HCT116 (cell line): ENCODE measurements around the gene SDK2. TPM values are rescaled to one million over a fixed set of nuclear protein-coding genes. Genes with fewer than 3 reads are reported as not detected.

ENCODE experiments used
- ATAC-seq: fragments of 200-7000 bp; cut with Tn5 transposase; 2 replicates; pipeline ENCODE4 v1.9.1; 2020; ENCODE audit warnings: mild to moderate bottlenecking, moderate library complexity
- BruUV-seq: library from RNA; stranded (reverse); fragments of 400-500 nt; replicated peaks from 2 replicates; lab custom pipeline; 2021; lab: Mats Ljungman, UMichigan
- CTCF ChIA-PET: fragments of 300-600 bp; sonication (Branson Sonifier 250); formaldehyde crosslinking; loops from one replicate; lab custom pipeline; 2021; ENCODE audit warnings: antibody characterized with exemption; lab: Charles Lee
- POLR2A ChIA-PET: fragments of 300-600, 350-600 bp; sonication (Branson Sonifier 250); formaldehyde crosslinking; loops from one replicate; lab custom pipeline; 2021; ENCODE audit warnings: antibody characterized with exemption; lab: Charles Lee
- RAD21 ChIA-PET, 2 experiments: fragments of 300-600 bp; sonication (Branson Sonifier 250); formaldehyde crosslinking; loops; one replicate each; lab custom pipeline; 2023; ENCODE audit warnings: low total read pairs in 2 of 2; ENCODE audit not compliant: uncharacterized antibody in 2 of 2, unreplicated experiment in 2 of 2, low non-redundant PET in 1 of 2; lab: Charles Lee
- DNase-seq: peaks from one replicate; pipeline ENCODE4 v3.0.0-alpha.2; 2010; ENCODE audit warnings: low read depth, low spot score
- H2AFZ ChIP-seq: fragments of 200-600 bp; shearing (Covaris generic), sonication (generic); 2 replicates; pipeline ENCODE4 v1.6.1; 2017; ENCODE audit warnings: low read depth, mixed run types, mixed read lengths, antibody characterized with exemption, low read length; ENCODE audit not compliant: poor library complexity, severe bottlenecking
- H3K27ac ChIP-seq: 2 replicates; pipeline ENCODE4 v1.5.1; 2012; ENCODE audit warnings: low read depth, low read length
- H3K27me3 ChIP-seq: fragments of 200-600 bp; sonication (generic); 2 replicates; pipeline ENCODE4 v1.6.1; 2016; ENCODE audit warnings: mixed run types, low read length, mixed read lengths; ENCODE audit not compliant: insufficient read depth
- H3K36me3 ChIP-seq, 2 experiments: fragments of 200-500 bp in 1 of 2; fragments of 200-600 bp in 1 of 2; sonication (Bioruptor generic) in 1 of 2; sonication (generic) in 1 of 2; 2 replicates each; pipeline versions ENCODE4 v1.5.1 to v1.6.1; 2014 to 2016; ENCODE audit warnings: low read length in 2 of 2, inconsistent platforms in 1 of 2, mixed read lengths in 1 of 2, mixed run types in 1 of 2; ENCODE audit not compliant: insufficient read depth in 2 of 2, control insufficient read depth in 1 of 2
- H3K4me1 ChIP-seq, 2 experiments: fragments of 200-600 bp in 1 of 2; sonication (generic) in 1 of 2; 2 replicates each; pipeline versions ENCODE4 v1.5.1 to v1.6.1; 2012 to 2017; ENCODE audit warnings: low read length in 2 of 2, inconsistent platforms in 1 of 2, mild to moderate bottlenecking in 1 of 2, mixed read lengths in 1 of 2, mixed run types in 1 of 2, moderate library complexity in 1 of 2; ENCODE audit not compliant: insufficient read depth in 2 of 2, control insufficient read depth in 1 of 2
- H3K4me2 ChIP-seq: fragments of 200-600 bp; sonication (generic); 2 replicates; pipeline ENCODE4 v1.6.1; 2017; ENCODE audit warnings: mixed run types, low read length, mixed read lengths
- H3K4me3 ChIP-seq, 2 experiments: fragments of 200-600 bp in 1 of 2; sonication (generic) in 1 of 2; replicated peaks in 1 of 2; 2 replicates each; pipeline ENCODE4 v1.5.1; 2011 to 2016; ENCODE audit warnings: low read length in 2 of 2, control low read depth in 1 of 2, low read depth in 1 of 2, mild to moderate bottlenecking in 1 of 2, mixed read lengths in 1 of 2, mixed run types in 1 of 2
- H3K79me2 ChIP-seq: fragments of 200-600 bp; sonication (generic); 2 replicates; pipeline ENCODE4 v1.6.1; 2017; ENCODE audit warnings: mild to moderate bottlenecking, mixed run types, low read length, moderate library complexity, mixed read lengths; ENCODE audit not compliant: insufficient read depth
- H3K9ac ChIP-seq: fragments of 200-600 bp; sonication (generic); 2 replicates; pipeline ENCODE4 v1.6.1; 2016; ENCODE audit warnings: low read length, mixed read lengths
- H3K9me2 ChIP-seq: fragments of 200-600 bp; sonication (generic), shearing (Covaris generic); 2 replicates; pipeline ENCODE4 v1.6.1; 2017; ENCODE audit warnings: mixed run types, mild to moderate bottlenecking, moderate library complexity; ENCODE audit not compliant: insufficient read depth
- H3K9me3 ChIP-seq, 2 experiments: fragments of 200-500 bp in 1 of 2; fragments of 200-600 bp in 1 of 2; sonication (Bioruptor generic) in 1 of 2; sonication (generic) in 1 of 2; 2 replicates each; pipeline ENCODE4 v1.6.1; 2014 to 2017; ENCODE audit warnings: low read length in 2 of 2, mixed read lengths in 2 of 2, inconsistent platforms in 1 of 2, low read depth in 1 of 2, mild to moderate bottlenecking in 1 of 2, mixed run types in 1 of 2, moderate library complexity in 1 of 2; ENCODE audit not compliant: control insufficient read depth in 1 of 2, insufficient read depth in 1 of 2
- H4K20me1 ChIP-seq: fragments of 200-600 bp; sonication (generic), shearing (Covaris generic); 2 replicates; pipeline ENCODE4 v1.6.1; 2017; ENCODE audit warnings: mixed run types, mild to moderate bottlenecking, moderate library complexity; ENCODE audit not compliant: insufficient read depth
- ATF3 ChIP-seq: IDR thresholded peaks from 2 replicates; pipeline ENCODE4 v1.6.1; 2012
- CEBPB ChIP-seq: IDR thresholded peaks from 2 replicates; pipeline ENCODE4 v1.6.1; 2012; ENCODE audit warnings: low read depth
- CTCF ChIP-seq, 3 experiments: fragments of 200-600 bp in 1 of 3; sonication (generic) in 1 of 3; IDR thresholded peaks in 2 of 3; conservative IDR thresholded peaks in 1 of 3; 2 replicates each; pipeline ENCODE4 v1.5.1; 2012 to 2017; ENCODE audit warnings: low read depth in 2 of 3, low read length in 2 of 3, antibody characterized with exemption in 1 of 3, borderline replicate concordance in 1 of 3, control low read depth in 1 of 3, mild to moderate bottlenecking in 1 of 3, mixed read lengths in 1 of 3, mixed run types in 1 of 3, moderate library complexity in 1 of 3; ENCODE audit not compliant: insufficient read depth in 1 of 3
- ELF1 ChIP-seq: IDR thresholded peaks from 2 replicates; pipeline ENCODE4 v1.6.1; 2012; ENCODE audit warnings: low read depth, borderline replicate concordance
- EZH2 ChIP-seq: fragments of 200-600 bp; sonication (generic); IDR thresholded peaks from 2 replicates; pipeline ENCODE4 v1.6.1; 2017; ENCODE audit warnings: antibody characterized with exemption, mixed run types
- EZH2phosphoT487 ChIP-seq: fragments of 200-600 bp; IDR thresholded peaks from 2 replicates; pipeline ENCODE4 v1.6.1; 2018; ENCODE audit warnings: antibody characterized with exemption, borderline replicate concordance
- JUND ChIP-seq: IDR thresholded peaks from 2 replicates; pipeline ENCODE4 v1.6.1; 2012
- POLR2A ChIP-seq: IDR thresholded peaks from 2 replicates; pipeline ENCODE4 v1.7.0; 2011; ENCODE audit warnings: borderline replicate concordance; ENCODE audit not compliant: insufficient read depth, insufficient read length; ENCODE audit errors: extremely low read depth
- REST ChIP-seq: IDR thresholded peaks from 2 replicates; pipeline ENCODE4 v1.6.1; 2012; ENCODE audit warnings: low read depth
- SIN3A ChIP-seq: IDR thresholded peaks from 2 replicates; pipeline ENCODE4 v1.6.1; 2012; ENCODE audit warnings: low read depth
- SP1 ChIP-seq: IDR thresholded peaks from 2 replicates; pipeline ENCODE4 v1.6.1; 2012; ENCODE audit warnings: low read depth
- SRF ChIP-seq: IDR thresholded peaks from 2 replicates; pipeline ENCODE4 v1.6.1; 2012; ENCODE audit warnings: low read depth
- TCF7L2 ChIP-seq: IDR thresholded peaks from 2 replicates; pipeline ENCODE4 v1.7.0; 2011; ENCODE audit warnings: borderline replicate concordance, inconsistent platforms; ENCODE audit not compliant: insufficient read depth, insufficient read length; ENCODE audit errors: extremely low read depth
- ZFX ChIP-seq: fragments of 450-650 bp; IDR thresholded peaks from 2 replicates; pipeline ENCODE4 v1.6.1; 2017
- ZNF274 ChIP-seq: fragments of 200-500 bp; sonication (Bioruptor generic); IDR thresholded peaks from 2 replicates; pipeline ENCODE4 v1.6.1; 2014; ENCODE audit warnings: mild to moderate bottlenecking, low read depth, low read length, inconsistent platforms
- intact Hi-C: fragments of 100-400 bp; cut with micrococcal nuclease; formaldehyde crosslinking; loops from 2 replicates; pipeline ENCODE4 v1.10.0; 2022
- total RNA-seq: library from RNA; stranded (reverse); gene quantifications from one replicate; pipeline ENCODE4 v1.2.1, GENCODE V29; 2021; ENCODE audit not compliant: unreplicated experiment

SDK2 gene
- total RNA-seq, 1 experiment from 2014 or later: 0.10 TPM

- H3K9me2 ChIP-seq: no peaks in the 10 kb centered on the region
- no peak overlapping the region for H3K4me2 ChIP-seq
- CTCF ChIA-PET: no interaction called here
- POLR2A ChIA-PET: no interaction called here
- no peak for TF ChIP-seq JUND
- TF ChIP-seq ELF1: no peak
- TF ChIP-seq CEBPB: no peak
- TF ChIP-seq SP1: no peak
- no peak for TF ChIP-seq ATF3
- no peak for TF ChIP-seq EZH2phosphoT487
- TF ChIP-seq SRF: no peak
- no peak for TF ChIP-seq ZFX
- TF ChIP-seq POLR2A: no peak
- TF ChIP-seq SIN3A: no peak
- TF ChIP-seq ZNF274: no peak
- no peak for TF ChIP-seq REST
- TF ChIP-seq EZH2: no peak
- TF ChIP-seq TCF7L2: no peak
- no peak for TF ChIP-seq CTCF (IDR thresholded peaks at IDR 0.05 in 2 of 3, conservative IDR thresholded peaks at IDR 0.05 in 1 of 3; ENCODE audit: borderline replicate concordance in 1 of 3, insufficient read depth in 1 of 3, low read depth in 2 of 3, low read length in 2 of 3)
- TF ChIP-seq, all 23 proteins: peak for 0
- no TSS peak for BruUV-seq
- no peak overlapping the region for H2AFZ ChIP-seq
- H3K79me2 ChIP-seq: no peaks in the 10 kb centered on the region
- H4K20me1 ChIP-seq: no peaks in the 10 kb centered on the region
- DNase-seq: no peak
- H3K36me3 ChIP-seq: no peaks in the 10 kb centered on the region
- ATAC-seq: no peak
- H3K27me3 ChIP-seq: peaks cover 10% of the 10 kb centered on the region
- intact Hi-C loops: no loop called here
- no peaks in the 10 kb centered on the region for H3K9me3 ChIP-seq
- H3K4me3 ChIP-seq: no peak overlapping the region
- RAD21 ChIA-PET: no interaction called here
- H3K9ac ChIP-seq: no peak overlapping the region
- H3K27ac ChIP-seq: no peak overlapping the region
- H3K4me1 ChIP-seq: no peaks in the 10 kb centered on the region
Observed at GRCh38 chr17:73535746-73536145, 108.5 kb downstream of the SDK2 start.
